Measurements from ENCODE around the gene PLA2G4B.

Gene PLA2G4B, protein sequence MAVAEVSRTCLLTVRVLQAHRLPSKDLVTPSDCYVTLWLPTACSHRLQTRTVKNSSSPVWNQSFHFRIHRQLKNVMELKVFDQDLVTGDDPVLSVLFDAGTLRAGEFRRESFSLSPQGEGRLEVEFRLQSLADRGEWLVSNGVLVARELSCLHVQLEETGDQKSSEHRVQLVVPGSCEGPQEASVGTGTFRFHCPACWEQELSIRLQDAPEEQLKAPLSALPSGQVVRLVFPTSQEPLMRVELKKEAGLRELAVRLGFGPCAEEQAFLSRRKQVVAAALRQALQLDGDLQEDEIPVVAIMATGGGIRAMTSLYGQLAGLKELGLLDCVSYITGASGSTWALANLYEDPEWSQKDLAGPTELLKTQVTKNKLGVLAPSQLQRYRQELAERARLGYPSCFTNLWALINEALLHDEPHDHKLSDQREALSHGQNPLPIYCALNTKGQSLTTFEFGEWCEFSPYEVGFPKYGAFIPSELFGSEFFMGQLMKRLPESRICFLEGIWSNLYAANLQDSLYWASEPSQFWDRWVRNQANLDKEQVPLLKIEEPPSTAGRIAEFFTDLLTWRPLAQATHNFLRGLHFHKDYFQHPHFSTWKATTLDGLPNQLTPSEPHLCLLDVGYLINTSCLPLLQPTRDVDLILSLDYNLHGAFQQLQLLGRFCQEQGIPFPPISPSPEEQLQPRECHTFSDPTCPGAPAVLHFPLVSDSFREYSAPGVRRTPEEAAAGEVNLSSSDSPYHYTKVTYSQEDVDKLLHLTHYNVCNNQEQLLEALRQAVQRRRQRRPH

DNA sequence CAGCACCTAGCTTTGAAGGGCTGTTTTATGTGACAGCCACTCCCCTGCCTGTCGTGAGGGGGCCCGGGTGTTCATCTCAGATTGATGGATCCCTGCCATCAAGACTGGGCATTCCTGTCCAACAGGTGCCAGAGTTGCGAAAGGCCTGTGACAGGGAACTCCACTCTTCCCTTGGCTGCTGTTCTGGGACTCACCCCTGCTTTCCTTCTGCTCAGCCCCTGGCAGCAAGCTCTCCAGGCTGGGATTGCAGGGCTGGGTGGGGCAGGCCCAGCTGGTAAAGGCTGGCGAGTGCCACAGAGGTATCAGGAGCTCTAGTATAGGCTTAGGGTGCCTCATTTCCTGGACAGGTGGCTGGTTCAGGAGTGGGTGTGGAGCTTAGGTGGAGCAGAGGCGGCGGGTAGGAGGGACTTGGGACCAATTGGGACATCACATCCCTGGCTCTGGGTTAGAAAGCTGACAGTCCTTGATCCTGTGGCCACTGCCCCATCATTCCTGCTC lies at the start of gene PLA2G4B:
PLA2G4B (plus strand) TSS at position 448 of the 498 bp plus-strand sequence. CDS start 67 bp downstream, outside the sequence.
- no peak within 1 kb of the TSS for H3K4me3 ChIP-seq (ENCODE audit: low read depth, low read length)
- TF ChIP-seq, protein P1, sequence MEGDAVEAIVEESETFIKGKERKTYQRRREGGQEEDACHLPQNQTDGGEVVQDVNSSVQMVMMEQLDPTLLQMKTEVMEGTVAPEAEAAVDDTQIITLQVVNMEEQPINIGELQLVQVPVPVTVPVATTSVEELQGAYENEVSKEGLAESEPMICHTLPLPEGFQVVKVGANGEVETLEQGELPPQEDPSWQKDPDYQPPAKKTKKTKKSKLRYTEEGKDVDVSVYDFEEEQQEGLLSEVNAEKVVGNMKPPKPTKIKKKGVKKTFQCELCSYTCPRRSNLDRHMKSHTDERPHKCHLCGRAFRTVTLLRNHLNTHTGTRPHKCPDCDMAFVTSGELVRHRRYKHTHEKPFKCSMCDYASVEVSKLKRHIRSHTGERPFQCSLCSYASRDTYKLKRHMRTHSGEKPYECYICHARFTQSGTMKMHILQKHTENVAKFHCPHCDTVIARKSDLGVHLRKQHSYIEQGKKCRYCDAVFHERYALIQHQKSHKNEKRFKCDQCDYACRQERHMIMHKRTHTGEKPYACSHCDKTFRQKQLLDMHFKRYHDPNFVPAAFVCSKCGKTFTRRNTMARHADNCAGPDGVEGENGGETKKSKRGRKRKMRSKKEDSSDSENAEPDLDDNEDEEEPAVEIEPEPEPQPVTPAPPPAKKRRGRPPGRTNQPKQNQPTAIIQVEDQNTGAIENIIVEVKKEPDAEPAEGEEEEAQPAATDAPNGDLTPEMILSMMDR (IDR thresholded peaks at IDR 0.05; ENCODE audit: borderline replicate concordance, insufficient read depth, low read depth, low read length) = no peak

DNA sequence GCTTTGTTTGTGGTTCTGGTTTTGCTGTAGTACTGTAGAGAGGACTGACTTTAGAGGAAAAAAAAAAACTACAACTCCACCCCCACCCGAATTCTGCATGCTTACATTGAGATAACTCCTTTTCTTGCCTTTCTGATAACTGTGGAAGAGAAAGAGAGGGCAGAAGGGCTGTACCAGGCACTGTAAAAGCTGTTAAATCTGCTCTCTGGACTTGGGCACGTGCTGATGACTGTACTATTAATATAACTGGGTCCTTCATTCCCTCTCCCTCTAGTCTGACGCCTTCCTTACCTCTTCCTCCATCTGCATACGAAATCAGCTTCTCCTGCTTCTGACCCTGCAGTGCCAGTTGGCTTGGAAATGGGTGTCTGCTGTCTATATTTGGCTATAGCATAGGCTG lies 49.4 kb upstream of the PLA2G4B start:
- TF ChIP-seq, protein P1 (IDR thresholded peaks at IDR 0.05; ENCODE audit: borderline replicate concordance, insufficient read depth, low read depth, low read length) = no peak
- H3K4me3 ChIP-seq (ENCODE audit: low read depth, low read length) = no peak overlapping the region

DNA sequence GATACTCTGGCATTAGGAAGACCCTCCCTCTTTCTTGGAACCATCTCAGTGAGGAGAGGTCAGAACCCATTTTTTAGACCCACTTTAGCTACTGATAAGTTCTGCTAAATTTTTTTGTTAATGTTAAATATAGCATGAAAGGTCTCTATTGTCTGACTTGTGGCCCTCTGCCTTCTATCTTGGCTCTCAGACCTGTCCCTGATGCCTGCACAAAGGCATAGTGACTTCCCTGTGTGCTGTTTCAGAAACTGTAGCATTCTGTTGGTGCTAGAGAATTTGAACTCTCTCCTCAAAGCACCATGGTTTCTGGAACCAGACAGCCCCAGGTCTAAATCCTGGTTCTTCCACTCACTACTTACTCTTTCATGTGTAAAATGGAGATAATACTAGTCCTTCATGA lies 49.0 kb upstream of the PLA2G4B start:
- TF ChIP-seq, protein P1 (IDR thresholded peaks at IDR 0.05; ENCODE audit: borderline replicate concordance, insufficient read depth, low read depth, low read length) = no peak
- H3K4me3 ChIP-seq (ENCODE audit: low read depth, low read length) = no peak overlapping the region

DNA sequence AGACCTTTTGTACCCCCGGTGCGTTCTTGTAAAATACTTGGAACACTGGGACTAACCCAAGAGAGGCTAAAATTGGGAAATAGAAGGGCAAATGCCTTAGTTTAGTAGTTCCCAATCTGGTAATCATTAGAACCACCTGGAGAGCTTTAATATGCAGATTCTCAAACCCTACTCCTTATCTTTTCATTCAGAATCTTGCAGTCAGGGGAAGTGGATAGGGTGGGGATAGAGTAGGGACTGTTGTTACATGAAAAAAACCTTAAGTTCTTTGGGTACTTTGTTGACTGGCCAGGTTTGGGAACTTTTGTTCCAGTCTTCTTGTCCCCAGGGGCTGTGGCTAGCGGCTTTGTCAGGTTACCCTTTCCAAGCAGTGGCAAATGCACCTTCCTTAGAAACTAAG lies 48.5 kb upstream of the PLA2G4B start:
- TF ChIP-seq, protein P1 (IDR thresholded peaks at IDR 0.05; ENCODE audit: borderline replicate concordance, insufficient read depth, low read depth, low read length) = no peak
- no peak overlapping the region for H3K4me3 ChIP-seq (ENCODE audit: low read depth, low read length)

DNA sequence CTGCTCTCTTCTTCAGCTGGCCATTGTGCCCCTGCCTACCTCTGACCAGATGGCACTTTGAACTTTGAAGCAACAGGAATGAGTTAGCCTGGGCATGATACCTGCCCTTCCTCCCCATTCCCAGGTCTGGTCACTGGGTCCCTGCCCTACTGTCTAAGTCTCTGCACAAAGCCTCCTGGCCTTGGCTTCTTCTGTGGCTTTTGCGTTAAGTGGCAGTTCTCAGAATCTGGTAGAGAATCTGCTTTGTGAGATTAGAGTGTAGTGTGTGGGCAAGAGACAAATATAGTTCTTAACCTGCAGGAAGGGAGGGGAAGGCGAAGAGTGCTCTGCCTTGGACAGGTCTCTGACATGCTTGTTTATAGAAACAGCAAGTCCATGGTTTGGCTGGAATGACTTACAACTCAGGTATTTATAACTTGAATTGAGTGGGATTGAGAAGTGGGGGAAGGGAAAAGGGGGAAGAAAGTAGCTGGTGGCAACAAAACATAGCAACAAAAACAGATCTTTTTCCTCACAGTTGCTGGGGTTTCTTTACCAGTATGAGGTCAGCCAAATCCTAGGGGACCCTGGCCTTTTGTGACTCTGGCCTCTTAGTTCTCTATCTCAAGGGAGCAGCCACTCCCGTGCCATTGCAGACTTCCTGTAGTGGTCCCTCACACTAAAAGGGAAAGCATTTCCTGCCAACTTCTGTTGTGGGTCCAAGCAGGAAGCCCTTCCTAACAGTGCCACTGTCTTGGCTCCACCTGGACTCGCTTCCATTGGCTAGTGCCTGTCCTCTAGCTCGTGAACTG lies 47.7 kb upstream of the PLA2G4B start:
- H3K4me3 ChIP-seq (ENCODE audit: low read depth, low read length) = peak overlapping the region; percentile 16
- TF ChIP-seq, protein P1 (IDR thresholded peaks at IDR 0.05; ENCODE audit: borderline replicate concordance, insufficient read depth, low read depth, low read length) = no peak

DNA sequence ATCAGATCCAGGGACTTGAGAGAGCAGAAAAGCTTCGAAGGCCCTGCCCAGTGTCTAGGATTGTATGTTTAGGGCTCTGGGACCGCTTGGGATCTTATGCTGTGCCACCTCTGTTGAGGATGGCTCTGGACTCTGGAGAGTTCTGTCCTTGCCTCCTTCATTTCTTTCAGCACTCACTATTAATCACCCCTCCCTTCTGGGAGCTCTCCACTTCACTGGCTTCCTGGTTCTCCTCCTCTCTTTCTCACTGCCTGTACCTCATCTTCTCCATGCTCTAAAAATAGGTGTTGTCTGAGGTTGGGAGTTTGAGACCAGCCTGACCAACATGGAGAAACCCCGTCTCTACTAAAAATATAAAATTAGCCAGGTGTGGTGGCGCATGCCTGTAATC lies 47.1 kb upstream of the PLA2G4B start:
- TF ChIP-seq, protein P1 (IDR thresholded peaks at IDR 0.05; ENCODE audit: borderline replicate concordance, insufficient read depth, low read depth, low read length) = no peak
- H3K4me3 ChIP-seq (ENCODE audit: low read depth, low read length) = no peak overlapping the region
